ENCODE data around the gene BRS3.

The BRS3 gene

DNA sequence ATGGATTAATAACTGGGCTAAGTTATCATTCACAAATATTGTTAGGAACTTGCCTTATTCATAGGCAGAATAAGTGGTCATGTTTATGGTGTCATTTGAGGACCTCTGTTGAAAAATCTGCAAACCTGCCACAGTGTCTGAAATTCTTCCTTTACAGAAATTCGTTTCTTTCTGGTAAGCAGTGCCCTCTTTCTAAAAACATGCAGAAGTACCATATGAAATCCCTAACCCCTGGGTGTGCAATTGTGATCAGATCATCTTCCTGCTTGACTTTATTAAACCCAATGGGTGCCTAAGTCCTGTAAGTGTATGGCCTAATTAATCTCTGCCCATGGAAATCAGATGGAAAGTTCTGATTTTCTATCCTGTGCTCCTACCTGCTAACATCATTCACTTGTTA, 5.3 kb downstream of the BRS3 start:
- Histone ChIP-seq H3K27me3 (ENCODE audit: control insufficient read depth, insufficient read depth, low read length) (peaks cover 30% of the 10 kb centered on the region), H3K36me3 (ENCODE audit: control insufficient read depth, insufficient read depth, low read length) (no peaks in the 10 kb centered on the region), H3K4me1 (ENCODE audit: control insufficient read depth, insufficient read depth, low read length) (no peaks in the 10 kb centered on the region), H3K27ac (ENCODE audit: low read depth, low read length) (no peak overlapping the region), H3K9ac (ENCODE audit: low read length) (no peak overlapping the region), H3K4me3 (ENCODE audit: low read depth, low read length) (no peak overlapping the region), H3K9me3 (ENCODE audit: control insufficient read depth, insufficient read depth, low read depth, low read length) (no peaks in the 10 kb centered on the region)

DNA sequence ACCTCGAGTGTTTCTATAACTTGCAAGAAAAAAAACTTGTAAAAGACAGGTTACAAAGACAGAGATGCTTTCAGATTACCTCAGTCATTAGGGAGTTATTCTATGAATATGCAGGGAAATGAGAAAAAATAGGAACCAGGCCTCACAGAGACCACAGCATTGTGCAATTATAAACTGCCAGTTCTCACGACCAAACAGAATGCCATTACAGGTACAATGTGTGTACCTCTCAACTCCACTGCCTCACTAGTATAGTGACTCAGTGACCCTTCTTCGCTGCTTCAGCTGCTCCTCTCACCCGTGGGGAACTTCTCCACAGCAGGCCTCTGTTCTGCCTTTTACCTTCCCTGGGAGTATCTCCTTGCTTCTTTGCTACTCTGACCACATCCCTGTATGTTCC, 7.3 kb downstream of the BRS3 start:
- H3K27me3 ChIP-seq (ENCODE audit: control insufficient read depth, insufficient read depth, low read length), result peaks cover 11% of the 10 kb centered on the region
- no peak overlapping the region for H3K9ac ChIP-seq (ENCODE audit: low read length)
- peaks cover 3% of the 10 kb centered on the region; the same call in 1 of the 2 replicates for H3K36me3 ChIP-seq (ENCODE audit: control insufficient read depth, insufficient read depth, low read length)
- no peak overlapping the region for H3K4me3 ChIP-seq (ENCODE audit: low read depth, low read length)
- H3K4me1 ChIP-seq (ENCODE audit: control insufficient read depth, insufficient read depth, low read length), result no peaks in the 10 kb centered on the region
- H3K27ac ChIP-seq (ENCODE audit: low read depth, low read length), result no peak overlapping the region
- no peaks in the 10 kb centered on the region for H3K9me3 ChIP-seq (ENCODE audit: control insufficient read depth, insufficient read depth, low read depth, low read length)

DNA sequence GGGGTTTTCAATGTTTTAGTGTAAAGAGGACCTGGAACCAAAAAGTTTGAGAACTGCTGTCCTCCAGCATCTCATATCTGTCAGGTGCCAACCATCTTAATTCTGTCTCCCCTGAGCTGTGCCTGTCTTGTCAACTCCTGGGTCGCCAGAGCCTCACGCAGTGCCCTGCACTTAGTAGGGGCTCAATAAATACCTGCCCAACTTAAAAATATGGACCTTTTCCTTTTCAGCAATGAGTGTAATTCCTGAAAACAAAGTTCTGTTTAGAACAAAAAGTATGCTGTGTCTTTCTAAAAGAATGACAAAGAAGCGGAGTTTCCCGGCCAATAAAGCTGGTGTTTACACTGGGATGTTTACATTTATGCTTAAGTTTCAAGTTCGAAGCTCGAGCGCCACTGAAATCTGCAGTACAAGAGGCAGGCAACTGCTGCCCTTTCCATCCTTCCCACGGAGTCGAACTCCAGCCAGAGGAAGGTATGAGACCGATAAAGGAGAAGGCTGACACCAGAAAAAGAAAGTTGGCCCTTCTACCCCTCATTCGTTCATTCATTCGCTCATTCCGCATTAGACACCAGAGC, 8.5 kb downstream of the BRS3 start:
- Histone ChIP-seq H3K27me3 (ENCODE audit: control insufficient read depth, insufficient read depth, low read length) (no peaks in the 10 kb centered on the region), H3K27ac (ENCODE audit: low read depth, low read length) (peak overlapping the region; percentile 85; the same call in 1 of the 2 replicates), H3K9me3 (ENCODE audit: control insufficient read depth, insufficient read depth, low read depth, low read length) (no peaks in the 10 kb centered on the region)

DNA sequence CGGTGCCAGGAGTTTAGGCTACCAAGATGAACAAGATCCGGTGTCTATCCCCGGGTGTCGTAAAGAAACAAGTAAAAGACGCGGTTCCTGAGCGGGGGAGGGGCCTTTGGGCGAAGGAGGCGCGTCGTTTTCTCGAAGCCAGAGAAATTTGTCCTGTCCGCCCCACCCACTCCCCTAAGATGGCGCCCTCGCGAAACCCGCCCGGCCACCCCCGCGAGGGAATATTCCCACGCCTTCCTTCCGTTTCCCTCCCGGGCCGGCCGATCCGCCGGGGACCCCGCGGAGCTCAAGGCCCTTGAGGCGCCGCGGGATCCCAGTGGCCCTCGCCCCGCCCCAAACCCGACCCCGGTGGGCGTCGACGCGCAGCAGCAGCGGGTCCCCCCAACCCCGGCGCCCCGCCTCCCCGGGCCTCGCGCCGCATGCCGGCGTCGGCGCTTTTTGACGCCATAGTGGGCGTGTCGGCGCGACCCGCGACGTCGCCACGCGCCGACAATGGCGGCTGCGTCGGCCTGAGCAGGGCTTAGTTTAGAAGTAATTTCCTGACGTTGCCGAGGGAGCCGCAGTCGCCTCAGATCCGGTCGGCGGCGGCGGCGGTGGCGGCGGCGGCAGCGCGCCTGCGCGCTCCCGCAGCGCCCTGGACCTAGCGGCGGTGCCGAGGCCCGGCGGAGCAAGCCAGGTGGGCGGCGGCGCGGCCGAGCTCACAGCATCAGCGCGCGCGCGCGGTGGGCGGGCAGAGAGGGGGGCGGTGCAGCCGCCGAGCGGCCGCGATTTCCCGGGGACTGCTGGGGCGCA, 9.2 kb downstream of the BRS3 start:
- Histone ChIP-seq H3K36me3 (ENCODE audit: control insufficient read depth, insufficient read depth, low read length) (peaks cover 19% of the 10 kb centered on the region), H3K9me3 (ENCODE audit: control insufficient read depth, insufficient read depth, low read depth, low read length) (no peaks in the 10 kb centered on the region), H3K27me3 (ENCODE audit: control insufficient read depth, insufficient read depth, low read length) (no peaks in the 10 kb centered on the region), H3K4me1 (ENCODE audit: control insufficient read depth, insufficient read depth, low read length) (no peaks in the 10 kb centered on the region), H3K9ac (ENCODE audit: low read length) (peak overlapping the region; percentile 75), H3K27ac (ENCODE audit: low read depth, low read length) (peak overlapping the region; percentile 85), H3K4me3 (ENCODE audit: low read depth, low read length) (peak overlapping the region; percentile 79)

More for the DNA sequence above, 8.5 kb downstream of the BRS3 start:
- Histone ChIP-seq H3K4me3 (ENCODE audit: low read depth, low read length) (peak overlapping the region; percentile 79), H3K4me1 (ENCODE audit: control insufficient read depth, insufficient read depth, low read length) (no peaks in the 10 kb centered on the region), H3K9ac (ENCODE audit: low read length) (peak overlapping the region; percentile 43), H3K36me3 (ENCODE audit: control insufficient read depth, insufficient read depth, low read length) (peaks cover 14% of the 10 kb centered on the region)

DNA sequence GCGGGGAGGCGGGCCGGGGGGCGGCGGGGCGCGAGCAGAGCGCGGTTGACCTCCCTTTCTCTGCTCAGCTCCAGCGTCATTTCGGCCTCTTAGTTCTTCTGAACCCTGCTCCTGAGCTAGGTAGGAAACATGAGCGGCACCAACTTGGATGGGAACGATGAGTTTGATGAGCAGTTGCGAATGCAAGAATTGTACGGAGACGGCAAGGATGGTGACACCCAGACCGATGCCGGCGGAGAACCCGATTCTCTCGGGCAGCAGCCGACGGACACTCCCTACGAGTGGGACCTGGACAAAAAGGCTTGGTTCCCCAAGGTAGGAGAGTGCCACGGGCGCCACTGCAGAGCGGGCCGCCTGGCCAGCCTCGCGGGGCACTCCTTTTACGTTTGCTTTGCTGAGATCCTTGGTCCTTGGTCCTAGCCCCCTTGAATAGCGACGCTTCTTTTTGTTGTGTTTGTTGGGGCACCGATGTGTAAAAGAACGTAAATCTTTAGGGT, 9.9 kb downstream of the BRS3 start, which contains the start of gene HTATSF1:
HTATSF1 (plus strand) TSS at position 37 of the 497 bp plus-strand sequence; CDS start at position 130, 93 bp downstream.
- Histone ChIP-seq H3K27me3 (ENCODE audit: control insufficient read depth, insufficient read depth, low read length) (no peaks in the 10 kb centered on the region), H3K27ac (ENCODE audit: low read depth, low read length) (peak within 1 kb of the TSS; percentile 85), H3K9me3 (ENCODE audit: control insufficient read depth, insufficient read depth, low read depth, low read length) (no peaks in the 10 kb centered on the region), H3K4me3 (ENCODE audit: low read depth, low read length) (peak within 1 kb of the TSS; percentile 79), H3K36me3 (ENCODE audit: control insufficient read depth, insufficient read depth, low read length) (peaks cover 24% of the 10 kb centered on the region), H3K4me1 (ENCODE audit: control insufficient read depth, insufficient read depth, low read length) (no peaks in the 10 kb centered on the region), H3K9ac (ENCODE audit: low read length) (peak within 1 kb of the TSS; percentile 80)

DNA sequence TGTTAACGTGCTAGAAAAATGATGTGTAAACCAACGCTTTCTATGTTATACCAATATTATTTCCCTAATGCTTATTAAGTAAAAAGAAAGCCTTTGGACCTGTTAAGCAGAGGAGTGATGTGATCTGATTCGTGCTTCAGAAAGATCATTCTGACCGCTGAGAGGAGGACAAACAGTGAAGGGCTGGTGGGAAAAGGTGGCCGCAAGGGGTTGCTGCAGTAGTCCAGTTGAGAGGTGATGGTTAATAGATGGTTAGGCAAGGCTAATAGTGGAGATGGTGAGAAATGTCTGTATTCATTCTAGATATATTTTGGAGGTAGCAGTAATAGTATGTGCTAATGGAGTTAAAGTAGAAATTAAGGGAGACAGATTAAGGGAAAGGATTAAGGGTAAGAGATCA, 31.3 kb downstream of the BRS3 start:
- Histone ChIP-seq H3K27ac (ENCODE audit: low read depth, low read length) (no peak overlapping the region), H3K4me1 (ENCODE audit: control insufficient read depth, insufficient read depth, low read length) (no peaks in the 10 kb centered on the region), H3K9ac (ENCODE audit: low read length) (no peak overlapping the region), H3K27me3 (ENCODE audit: control insufficient read depth, insufficient read depth, low read length) (peaks cover 28% of the 10 kb centered on the region), H3K9me3 (ENCODE audit: control insufficient read depth, insufficient read depth, low read depth, low read length) (no peaks in the 10 kb centered on the region), H3K36me3 (ENCODE audit: control insufficient read depth, insufficient read depth, low read length) (no peaks in the 10 kb centered on the region), H3K4me3 (ENCODE audit: low read depth, low read length) (no peak overlapping the region)

DNA sequence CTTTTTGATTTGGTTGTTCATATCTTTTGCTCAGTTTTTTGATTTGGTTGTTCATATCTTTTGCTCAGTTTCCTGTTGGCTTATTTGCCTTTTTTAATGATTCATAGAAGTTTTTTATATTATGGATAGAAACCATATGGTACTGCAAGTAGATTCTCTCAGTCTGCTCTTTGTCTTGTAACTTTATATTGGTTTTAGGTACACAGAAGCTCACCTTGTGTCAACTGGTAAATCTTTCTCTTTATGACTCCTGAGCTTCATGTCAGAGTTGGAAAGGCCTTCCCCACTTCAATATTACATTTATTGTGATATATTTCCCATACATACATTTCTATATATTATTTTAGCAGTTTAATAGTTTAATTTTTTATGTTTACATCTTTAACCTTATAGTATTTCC, 36.0 kb downstream of the BRS3 start:
- Histone ChIP-seq H3K9me3 (ENCODE audit: control insufficient read depth, insufficient read depth, low read depth, low read length) (no peaks in the 10 kb centered on the region), H3K4me3 (ENCODE audit: low read depth, low read length) (no peak overlapping the region), H3K9ac (ENCODE audit: low read length) (no peak overlapping the region), H3K27ac (ENCODE audit: low read depth, low read length) (no peak overlapping the region), H3K4me1 (ENCODE audit: control insufficient read depth, insufficient read depth, low read length) (no peaks in the 10 kb centered on the region), H3K27me3 (ENCODE audit: control insufficient read depth, insufficient read depth, low read length) (peaks cover 22% of the 10 kb centered on the region), H3K36me3 (ENCODE audit: control insufficient read depth, insufficient read depth, low read length) (no peaks in the 10 kb centered on the region)

DNA sequence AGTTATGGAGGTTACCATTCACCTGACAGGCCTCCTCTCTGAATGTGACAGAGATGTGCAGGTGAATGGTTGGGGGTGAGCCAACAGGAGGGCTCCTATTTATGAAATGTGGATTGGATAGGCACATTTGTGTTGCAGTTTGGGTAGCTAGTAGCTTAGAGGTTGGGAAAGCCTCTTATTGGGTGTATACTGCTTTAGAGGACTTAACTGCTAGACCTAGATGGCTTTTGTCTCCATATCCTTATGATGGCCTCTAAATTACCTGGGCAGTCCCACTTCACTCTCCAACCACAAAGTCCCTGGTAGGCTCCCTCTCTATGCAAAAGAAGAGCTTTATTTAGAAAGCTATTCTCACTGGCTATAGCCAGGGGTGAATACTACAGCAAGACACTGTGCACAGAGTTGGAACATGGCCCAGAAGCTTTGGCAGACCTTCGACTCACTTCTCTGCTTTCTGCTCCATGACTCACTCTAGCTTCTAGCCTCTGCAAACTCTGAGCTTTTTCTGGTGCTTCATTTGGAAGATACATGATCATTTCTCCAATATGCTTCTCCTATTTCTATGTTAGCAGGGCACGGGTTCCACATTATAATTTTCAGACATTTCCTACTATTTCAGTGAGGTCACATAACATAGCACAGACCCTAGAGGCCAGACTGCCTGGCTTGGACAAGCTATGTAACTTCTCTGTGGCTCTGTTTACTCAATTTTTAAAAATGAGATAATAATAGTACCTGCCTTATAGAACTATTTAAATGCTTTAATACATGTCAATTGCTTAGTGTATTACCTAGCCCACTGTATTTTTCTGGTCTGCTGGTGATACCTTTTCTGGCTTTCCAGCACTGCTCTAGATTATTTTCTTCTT, 38.2 kb downstream of the BRS3 start:
- Histone ChIP-seq H3K27me3 (ENCODE audit: control insufficient read depth, insufficient read depth, low read length) (peaks cover 10% of the 10 kb centered on the region), H3K9ac (ENCODE audit: low read length) (no peak overlapping the region), H3K4me1 (ENCODE audit: control insufficient read depth, insufficient read depth, low read length) (no peaks in the 10 kb centered on the region), H3K36me3 (ENCODE audit: control insufficient read depth, insufficient read depth, low read length) (no peaks in the 10 kb centered on the region), H3K9me3 (ENCODE audit: control insufficient read depth, insufficient read depth, low read depth, low read length) (no peaks in the 10 kb centered on the region), H3K27ac (ENCODE audit: low read depth, low read length) (no peak overlapping the region), H3K4me3 (ENCODE audit: low read depth, low read length) (no peak overlapping the region)

DNA sequence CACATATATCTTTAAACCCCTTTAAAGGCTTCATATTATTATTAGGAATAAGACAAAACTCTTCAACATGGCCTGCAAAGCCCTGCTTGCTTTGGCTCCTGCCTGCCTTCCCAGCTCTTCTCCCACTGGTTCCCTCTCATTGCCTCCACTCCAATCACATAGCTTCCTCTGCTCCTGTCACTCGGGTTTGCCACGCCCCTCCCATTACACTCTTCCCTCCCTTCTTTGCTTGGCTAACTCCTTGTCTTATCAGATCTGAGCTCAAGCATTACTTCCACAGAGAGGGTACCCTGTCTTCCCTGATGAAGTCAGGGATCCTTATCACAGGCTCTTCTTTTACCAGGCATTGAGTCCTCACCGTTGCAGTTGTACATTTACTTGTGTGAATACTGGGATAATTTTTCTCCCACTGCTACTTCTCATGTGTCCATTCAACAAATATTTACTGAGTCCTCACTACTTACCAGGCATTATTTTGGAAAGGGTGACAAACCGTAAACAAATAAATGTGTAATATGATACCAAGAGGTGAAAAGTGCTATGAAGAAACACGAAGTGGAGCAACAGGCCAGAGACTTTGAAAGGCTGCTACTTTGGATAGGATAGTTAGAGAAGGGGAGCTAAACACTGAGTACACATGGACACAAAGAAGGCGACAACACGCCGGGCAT, 41.0 kb downstream of the BRS3 start:
- no peaks in the 10 kb centered on the region for H3K9me3 ChIP-seq (ENCODE audit: control insufficient read depth, insufficient read depth, low read depth, low read length)
- H3K4me3 ChIP-seq (ENCODE audit: low read depth, low read length), result no peak overlapping the region
- H3K27me3 ChIP-seq (ENCODE audit: control insufficient read depth, insufficient read depth, low read length), result peaks cover 16% of the 10 kb centered on the region; the same call in 1 of the 2 replicates
- no peaks in the 10 kb centered on the region for H3K36me3 ChIP-seq (ENCODE audit: control insufficient read depth, insufficient read depth, low read length)
- no peak overlapping the region for H3K9ac ChIP-seq (ENCODE audit: low read length)
- no peaks in the 10 kb centered on the region for H3K4me1 ChIP-seq (ENCODE audit: control insufficient read depth, insufficient read depth, low read length)
- no peak overlapping the region for H3K27ac ChIP-seq (ENCODE audit: low read depth, low read length)

DNA sequence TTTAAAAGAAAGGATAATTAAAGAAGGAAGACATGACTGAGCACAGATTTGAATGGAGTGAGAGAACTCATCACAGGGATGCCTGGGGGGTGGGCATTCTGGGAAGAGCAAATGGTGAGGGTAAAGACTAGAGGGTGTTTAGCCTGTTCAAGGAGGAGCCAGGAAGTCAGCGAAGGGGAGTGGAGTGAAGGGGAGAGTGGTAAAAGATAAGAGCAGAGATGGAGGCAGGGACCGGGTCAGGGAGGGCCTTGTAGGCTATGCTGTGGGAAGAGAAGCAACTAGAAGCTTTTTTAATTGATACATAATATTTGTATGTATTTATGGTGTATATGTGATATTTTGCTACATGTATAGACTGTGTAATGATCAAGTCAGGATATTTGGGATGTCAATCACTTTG, 42.0 kb downstream of the BRS3 start:
- H3K27me3 ChIP-seq (ENCODE audit: control insufficient read depth, insufficient read depth, low read length), result peaks cover 16% of the 10 kb centered on the region; the same call in 1 of the 2 replicates
- no peaks in the 10 kb centered on the region for H3K36me3 ChIP-seq (ENCODE audit: control insufficient read depth, insufficient read depth, low read length)
- no peak overlapping the region for H3K9ac ChIP-seq (ENCODE audit: low read length)
- no peak overlapping the region for H3K27ac ChIP-seq (ENCODE audit: low read depth, low read length)
- no peaks in the 10 kb centered on the region for H3K4me1 ChIP-seq (ENCODE audit: control insufficient read depth, insufficient read depth, low read length)
- no peak overlapping the region for H3K4me3 ChIP-seq (ENCODE audit: low read depth, low read length)
- no peaks in the 10 kb centered on the region for H3K9me3 ChIP-seq (ENCODE audit: control insufficient read depth, insufficient read depth, low read depth, low read length)
